Dermis blood vessel endothelial cell (primary cell): ENCODE data around the gene ADNP. TPM values are rescaled to one million over a fixed set of nuclear protein-coding genes. Genes with fewer than 3 reads are reported as not detected.
A peak's percentile ranks its signal among the peaks of the same experiment; 100 is the strongest.
"Not testable (repeated sequence)": the region's sequence is repeated elsewhere in the genome, so short reads cannot be mapped to it uniquely, and the experiment has no call there.

ENCODE experiments used
- DNase-seq: peaks from one replicate; pipeline ENCODE4 v3.0.0; 2010
- total RNA-seq: library from RNA; depleted of rRNA; stranded (reverse); fragments of >200 nt; gene quantifications from 2 replicates; pipeline ENCODE4 v1.2.3, GENCODE V29; 2014

ADNP gene
- 28.8 and 53.0 TPM in 2 replicates for total RNA-seq

DNA sequence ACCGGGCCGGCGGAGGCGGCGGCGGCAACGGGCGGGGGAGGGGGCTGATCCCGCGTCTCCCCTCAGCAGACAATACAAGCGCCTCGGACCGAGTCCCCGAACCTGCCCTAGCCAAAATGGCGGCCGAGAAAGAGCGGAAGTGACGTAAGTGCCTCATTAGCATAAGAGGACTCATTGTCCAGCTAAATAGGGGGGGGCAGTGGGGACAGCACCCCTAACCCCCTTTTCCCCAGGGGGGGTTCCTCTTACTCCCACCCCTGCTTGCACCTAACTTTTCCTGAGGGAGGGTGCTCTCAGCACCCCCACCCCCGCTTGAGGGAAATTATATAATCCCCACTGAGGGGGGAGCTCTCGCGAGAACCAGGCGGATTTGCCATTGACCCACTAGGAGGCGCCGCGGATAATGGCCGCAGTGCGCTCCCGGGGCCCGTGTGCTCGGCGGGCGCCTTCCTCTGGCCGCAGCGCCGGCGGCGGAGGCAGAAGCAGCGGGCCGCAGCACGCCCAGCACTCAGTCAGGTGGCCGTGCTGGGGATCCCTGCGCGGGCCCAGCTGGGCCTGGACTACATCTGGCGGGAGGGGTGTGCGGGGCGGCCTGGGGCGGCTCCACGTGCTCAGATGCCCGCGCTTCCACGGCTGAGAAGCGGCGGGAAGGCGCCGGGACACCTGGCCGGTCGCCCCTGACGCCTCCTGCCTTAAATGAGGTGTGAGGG is at the start of gene ADNP:
Gene ADNP, minus strand, starts transcription at position 132 of the 710 bp plus-strand sequence. CDS start 27,441 bp downstream, outside the sequence.
- DNase-seq: peak; percentile 97

GRCh38 chr20:50980071-50980681 is 48.9 kb upstream of the ADNP start:
- peak; percentile 81 for DNase-seq

DNA sequence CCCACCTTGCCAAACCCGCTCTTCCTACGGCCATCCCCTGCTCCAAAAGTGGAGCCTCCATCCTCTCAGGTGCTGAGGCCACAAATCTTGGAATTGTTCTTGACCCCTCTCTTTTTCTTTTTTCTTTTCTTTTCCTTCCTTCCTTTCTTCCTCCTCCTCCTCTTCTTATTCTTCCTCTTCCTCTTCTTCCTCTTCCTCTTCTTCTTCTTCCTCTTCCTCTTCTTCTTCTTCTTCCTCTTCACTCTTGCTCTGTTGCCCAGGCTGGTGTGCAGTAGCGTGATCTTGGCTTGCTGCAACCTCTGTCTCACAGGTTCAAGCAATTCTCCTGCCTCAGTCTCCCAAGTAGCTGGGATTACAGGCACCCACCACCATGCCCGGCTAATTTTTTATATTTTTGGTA is 47.3 kb upstream of the ADNP start:
- not testable (repeated sequence) for DNase-seq

- DNase-seq: no peak
Measured at GRCh38 chr20:50977066-50978021, 46.1 kb upstream of the ADNP start.

GRCh38 chr20:50975701-50976330 is 44.6 kb upstream of the ADNP start:
- no peak for DNase-seq

DNA sequence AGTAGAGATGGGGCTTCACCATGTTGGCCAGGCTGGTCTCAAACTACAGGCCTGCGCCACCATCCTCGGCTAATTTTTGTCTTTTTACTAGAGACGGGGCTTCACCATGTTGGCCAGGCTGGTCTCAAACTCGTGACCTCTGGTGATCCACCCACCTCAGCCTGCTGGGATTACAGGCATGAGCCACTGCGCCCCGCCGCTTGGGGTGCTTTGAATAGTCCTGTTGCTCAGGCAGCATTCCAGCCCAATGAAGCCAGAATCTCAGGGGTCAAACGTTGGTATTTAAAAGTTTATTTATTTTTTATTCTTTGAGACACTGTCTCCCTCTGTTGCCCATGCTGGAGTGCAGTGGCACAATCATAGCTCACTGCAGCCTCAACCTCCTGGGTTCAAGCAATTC is 38.7 kb upstream of the ADNP start:
- no peak for DNase-seq

DNA sequence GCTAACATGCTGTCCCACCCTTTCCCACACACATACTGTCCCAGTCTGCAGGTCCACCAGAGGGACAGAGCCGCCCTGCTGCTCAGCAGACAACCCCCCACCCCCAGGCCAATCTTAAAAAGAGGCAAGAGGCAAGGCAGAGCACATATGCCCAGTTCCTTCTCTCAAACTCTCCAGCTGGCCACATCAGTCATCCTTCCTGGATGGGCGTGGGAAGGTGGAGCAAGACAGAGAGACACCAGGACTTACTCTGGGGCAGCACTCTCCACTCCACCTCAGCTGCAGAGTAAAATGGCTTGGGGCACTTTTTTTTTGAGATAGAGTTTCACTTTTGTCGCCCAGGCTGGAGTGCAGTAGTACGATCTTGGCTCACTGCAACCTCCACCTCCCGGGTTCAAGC is 38.2 kb upstream of the ADNP start:
- DNase-seq: no peak

- DNase-seq: no peak
Measured at GRCh38 chr20:50968289-50968688, 37.1 kb upstream of the ADNP start.

DNA sequence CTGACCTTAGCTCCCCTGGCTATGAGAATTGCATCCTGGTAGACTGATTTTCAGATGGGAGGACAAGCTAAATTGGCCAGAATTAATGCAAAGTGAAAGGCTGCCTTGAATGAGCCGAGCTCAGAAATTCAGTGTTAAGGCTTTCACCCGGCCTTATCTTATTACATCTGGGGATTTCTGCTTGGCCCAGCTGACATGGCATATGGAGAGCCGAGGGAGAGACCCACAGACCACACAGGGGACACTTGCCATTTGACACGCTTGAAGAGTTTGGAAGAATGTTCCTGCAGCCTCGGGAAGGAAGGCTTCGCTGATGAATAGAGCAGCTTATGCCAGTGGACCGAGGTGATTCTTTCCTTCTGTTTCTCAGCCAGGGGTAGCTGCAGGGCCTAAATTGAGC is 36.3 kb upstream of the ADNP start:
- DNase-seq: no peak

- no peak for DNase-seq
Measured at GRCh38 chr20:50959543-50960126, 28.4 kb upstream of the ADNP start.

GRCh38 chr20:50958615-50959542 is 27.6 kb upstream of the ADNP start, which contains the start of gene MOCS3:
MOCS3 (plus strand) TSS chr20:50958818; CDS start chr20:50958843, 25 bp downstream.
- peak; percentile 95 for DNase-seq

DNA sequence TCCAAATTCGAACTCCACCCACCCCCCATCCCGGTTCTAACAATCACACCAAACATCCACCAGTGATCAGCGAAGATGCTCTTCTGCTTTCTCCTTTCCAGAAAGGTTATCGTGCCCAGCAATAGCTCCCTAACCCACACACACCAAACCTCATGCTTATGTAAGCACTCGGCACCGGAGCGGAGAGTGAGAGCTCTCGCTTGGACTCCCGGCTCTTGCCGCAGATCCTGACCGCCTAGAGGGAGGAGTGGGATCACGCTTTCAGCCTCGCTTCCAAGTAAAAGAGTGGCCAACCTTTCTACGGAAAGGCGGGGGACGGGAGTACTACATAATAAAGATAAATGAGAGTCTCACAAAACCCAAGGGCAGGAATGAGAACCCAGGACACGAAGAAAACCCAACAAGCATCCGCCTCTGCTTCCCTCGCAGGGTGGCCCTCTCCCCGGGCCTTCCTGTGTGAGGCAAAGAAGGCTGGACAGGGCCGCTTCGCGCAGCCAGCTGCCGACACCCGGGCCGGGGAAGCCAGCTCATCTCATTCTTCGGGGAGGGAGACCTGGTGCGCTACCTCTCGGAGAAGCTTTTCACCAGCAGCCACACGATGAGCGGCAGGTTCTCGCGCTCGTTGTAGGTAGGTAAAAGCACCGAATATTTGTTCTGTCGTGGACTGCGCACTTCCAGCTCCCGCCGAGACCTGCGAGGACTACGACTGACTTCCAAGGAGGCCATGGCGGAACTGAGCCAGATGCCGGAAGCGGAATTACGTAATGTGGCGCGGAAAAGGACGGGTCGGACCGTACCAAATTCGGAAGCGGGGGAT is 26.8 kb upstream of the ADNP start, which contains the start of gene DPM1:
Gene DPM1, minus strand, starts transcription at position 735 of the 817 bp plus-strand sequence. Its CDS starts 9 bp downstream, at position 726.
- peak; percentile 95 for DNase-seq

GRCh38 chr20:50957276-50957675 is 26.0 kb upstream of the ADNP start:
- peak; percentile 5 for DNase-seq

GRCh38 chr20:50953821-50954220 is 22.6 kb upstream of the ADNP start:
- DNase-seq: no peak

DNA sequence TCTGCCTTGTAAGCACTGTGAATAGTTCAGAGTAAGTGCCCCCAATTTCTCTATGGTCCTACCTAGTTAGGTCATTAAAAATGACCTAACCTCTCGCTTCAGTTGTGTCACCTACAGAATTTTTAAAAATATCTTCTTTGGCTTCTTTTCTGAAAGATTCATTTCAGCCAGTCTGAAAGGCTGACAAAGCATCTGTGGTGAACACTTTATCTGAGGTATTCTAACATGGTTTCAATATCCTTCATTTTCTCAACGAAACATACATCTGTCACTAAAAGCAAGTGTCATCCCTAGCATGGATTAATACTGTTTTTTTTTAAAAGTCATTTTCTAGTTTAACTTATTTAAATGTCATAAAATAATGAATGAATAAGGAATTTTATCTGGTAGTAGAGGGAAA is 22.0 kb upstream of the ADNP start:
- DNase-seq: no peak

GRCh38 chr20:50948132-50948785 is 17.0 kb upstream of the ADNP start:
- no peak for DNase-seq

DNA sequence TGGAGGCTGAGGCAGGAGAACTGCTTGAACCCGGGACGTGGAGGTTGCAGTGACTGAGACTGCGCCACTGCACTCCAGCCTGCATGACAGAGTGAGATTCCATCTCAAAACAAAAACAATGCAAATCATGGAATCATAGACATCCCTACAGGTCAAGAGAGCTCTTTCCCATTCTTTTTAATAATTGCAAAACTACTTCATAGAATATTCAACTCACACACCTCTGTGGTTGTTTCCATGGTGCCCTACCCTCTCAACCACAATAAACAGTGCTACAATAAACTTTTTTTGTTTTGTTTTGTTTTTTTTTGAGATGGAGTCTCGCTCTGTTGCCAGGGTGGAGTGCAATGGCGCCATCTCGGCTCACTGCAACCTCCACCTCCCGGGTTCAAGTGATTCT is 11.8 kb upstream of the ADNP start:
- DNase-seq: no peak

DNA sequence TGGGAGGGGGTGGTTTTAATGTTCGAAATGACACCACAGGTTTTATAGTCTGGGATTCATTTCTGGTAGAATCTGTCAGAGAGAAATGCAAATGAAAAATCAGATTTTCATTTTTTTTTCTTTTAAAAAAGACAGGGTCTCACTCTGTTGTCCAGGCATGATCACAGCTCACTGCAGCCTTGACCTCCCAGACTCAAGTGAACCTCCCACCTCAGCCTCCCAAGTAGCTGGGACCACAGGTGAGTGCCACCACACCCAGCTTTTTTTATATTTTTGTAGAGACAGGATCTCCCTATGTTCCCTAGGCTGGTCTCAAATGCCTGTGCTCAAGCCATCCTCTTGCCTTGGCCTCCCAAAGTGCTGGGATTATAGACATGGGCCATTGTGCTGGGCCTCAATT is 2.4 kb upstream of the ADNP start:
- no peak for DNase-seq

DNA sequence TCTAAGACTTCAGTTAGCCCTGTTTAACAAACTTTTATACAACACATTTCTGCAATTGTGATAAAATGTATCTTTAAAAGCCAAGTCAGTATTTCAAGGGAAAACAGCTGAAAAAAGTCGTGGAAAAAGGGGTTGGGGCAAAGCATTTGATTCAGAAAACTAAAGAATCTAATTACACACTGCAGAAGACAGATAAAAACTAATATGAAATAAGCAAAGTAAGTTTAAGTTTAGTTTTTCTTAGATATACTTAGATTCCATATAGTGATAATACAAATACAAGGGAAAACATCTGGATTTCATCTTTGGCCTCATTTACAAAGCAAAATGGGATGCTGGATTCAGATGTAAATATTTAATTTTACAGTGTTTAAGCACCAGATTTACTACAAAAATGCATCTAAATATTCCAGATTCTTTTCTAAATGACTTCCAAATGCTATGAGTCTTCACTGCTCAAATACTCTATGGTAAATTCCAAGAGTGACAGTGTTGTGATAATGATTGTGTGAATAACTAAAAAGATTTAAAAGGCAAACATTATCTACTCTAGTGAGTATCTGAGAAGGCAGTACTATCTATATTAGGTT is 1.5 kb upstream of the ADNP start:
- no peak for DNase-seq
